ENCODE results near the gene SERPINA10.
"Not testable (repeated sequence)": the region's sequence is repeated elsewhere in the genome, so short reads cannot be mapped to it uniquely, and the experiment has no call there.

The SERPINA10 gene

GRCh38 chr14:94305620-94306019 lies 12.6 kb upstream of the SERPINA10 start:
- Histone ChIP-seq H3K9me3 (ENCODE audit: control insufficient read depth, insufficient read depth, low read length) (no peaks in the 10 kb centered on the region), H3K36me3 (ENCODE audit: insufficient read depth, low read length) (no peaks in the 10 kb centered on the region), H3K4me1 (ENCODE audit: insufficient read depth, low read length) (no peaks in the 10 kb centered on the region), H3K9ac (ENCODE audit: low read depth, low read length) (no peak overlapping the region)

GRCh38 chr14:94304243-94304642 lies 11.2 kb upstream of the SERPINA10 start:
- Histone ChIP-seq H3K36me3 (ENCODE audit: insufficient read depth, low read length) (no peaks in the 10 kb centered on the region), H3K4me1 (ENCODE audit: insufficient read depth, low read length) (no peaks in the 10 kb centered on the region), H3K9ac (ENCODE audit: low read depth, low read length) (no peak overlapping the region), H3K9me3 (ENCODE audit: control insufficient read depth, insufficient read depth, low read length) (no peaks in the 10 kb centered on the region)

- no peaks in the 10 kb centered on the region for H3K36me3 ChIP-seq (ENCODE audit: insufficient read depth, low read length)
- H3K9me3 ChIP-seq (ENCODE audit: control insufficient read depth, insufficient read depth, low read length) = no peaks in the 10 kb centered on the region
- H3K9ac ChIP-seq (ENCODE audit: low read depth, low read length) = no peak overlapping the region
- no peaks in the 10 kb centered on the region for H3K4me1 ChIP-seq (ENCODE audit: insufficient read depth, low read length)
Observed at GRCh38 chr14:94303111-94303510, 10.0 kb upstream of the SERPINA10 start.

- Histone ChIP-seq H3K9ac (ENCODE audit: low read depth, low read length) (no peak overlapping the region), H3K36me3 (ENCODE audit: insufficient read depth, low read length) (no peaks in the 10 kb centered on the region), H3K4me1 (ENCODE audit: insufficient read depth, low read length) (no peaks in the 10 kb centered on the region), H3K9me3 (ENCODE audit: control insufficient read depth, insufficient read depth, low read length) (no peaks in the 10 kb centered on the region)
Observed at GRCh38 chr14:94298130-94298529, 5.1 kb upstream of the SERPINA10 start.

- H3K9ac ChIP-seq (ENCODE audit: low read depth, low read length); H3K4me1 ChIP-seq (ENCODE audit: insufficient read depth, low read length); H3K36me3 ChIP-seq (ENCODE audit: insufficient read depth, low read length); H3K9me3 ChIP-seq (ENCODE audit: control insufficient read depth, insufficient read depth, low read length): not testable (repeated sequence)
Observed at GRCh38 chr14:94296181-94296545, 3.1 kb upstream of the SERPINA10 start.

GRCh38 chr14:94295360-94296180 lies 2.5 kb upstream of the SERPINA10 start:
- no peaks in the 10 kb centered on the region for H3K4me1 ChIP-seq (ENCODE audit: insufficient read depth, low read length)
- H3K9ac ChIP-seq (ENCODE audit: low read depth, low read length) = no peak overlapping the region
- H3K36me3 ChIP-seq (ENCODE audit: insufficient read depth, low read length) = no peaks in the 10 kb centered on the region
- no peaks in the 10 kb centered on the region for H3K9me3 ChIP-seq (ENCODE audit: control insufficient read depth, insufficient read depth, low read length)

GRCh38 chr14:94293578-94293924 lies 483 bp upstream of the SERPINA10 start:
- Histone ChIP-seq H3K36me3 (ENCODE audit: insufficient read depth, low read length) (no peaks in the 10 kb centered on the region), H3K9me3 (ENCODE audit: control insufficient read depth, insufficient read depth, low read length) (no peaks in the 10 kb centered on the region), H3K9ac (ENCODE audit: low read depth, low read length) (no peak overlapping the region), H3K4me1 (ENCODE audit: insufficient read depth, low read length) (peaks cover 4% of the 10 kb centered on the region; the same call in 1 of the 2 replicates)

GRCh38 chr14:94292526-94292871 lies 569 bp downstream of the SERPINA10 start:
- no peak overlapping the region for H3K9ac ChIP-seq (ENCODE audit: low read depth, low read length)
- no peaks in the 10 kb centered on the region for H3K36me3 ChIP-seq (ENCODE audit: insufficient read depth, low read length)
- peaks cover 4% of the 10 kb centered on the region; the same call in 1 of the 2 replicates for H3K4me1 ChIP-seq (ENCODE audit: insufficient read depth, low read length)
- no peaks in the 10 kb centered on the region for H3K9me3 ChIP-seq (ENCODE audit: control insufficient read depth, insufficient read depth, low read length)

GRCh38 chr14:94291906-94292525 lies 1.1 kb downstream of the SERPINA10 start:
- H3K36me3 ChIP-seq (ENCODE audit: insufficient read depth, low read length) = no peaks in the 10 kb centered on the region
- no peaks in the 10 kb centered on the region for H3K9me3 ChIP-seq (ENCODE audit: control insufficient read depth, insufficient read depth, low read length)
- H3K9ac ChIP-seq (ENCODE audit: low read depth, low read length) = no peak overlapping the region
- peaks cover 4% of the 10 kb centered on the region; the same call in 1 of the 2 replicates for H3K4me1 ChIP-seq (ENCODE audit: insufficient read depth, low read length)

- H3K4me1 ChIP-seq (ENCODE audit: insufficient read depth, low read length) = peaks cover 4% of the 10 kb centered on the region; the same call in 1 of the 2 replicates
- no peak overlapping the region for H3K9ac ChIP-seq (ENCODE audit: low read depth, low read length)
- H3K36me3 ChIP-seq (ENCODE audit: insufficient read depth, low read length) = no peaks in the 10 kb centered on the region
- no peaks in the 10 kb centered on the region for H3K9me3 ChIP-seq (ENCODE audit: control insufficient read depth, insufficient read depth, low read length)
Observed at GRCh38 chr14:94291159-94291905, 1.7 kb downstream of the SERPINA10 start.

GRCh38 chr14:94290197-94290596 lies 2.9 kb downstream of the SERPINA10 start:
- peaks cover 4% of the 10 kb centered on the region; the same call in 1 of the 2 replicates for H3K4me1 ChIP-seq (ENCODE audit: insufficient read depth, low read length)
- H3K36me3 ChIP-seq (ENCODE audit: insufficient read depth, low read length) = no peaks in the 10 kb centered on the region
- H3K9ac ChIP-seq (ENCODE audit: low read depth, low read length) = no peak overlapping the region
- no peaks in the 10 kb centered on the region for H3K9me3 ChIP-seq (ENCODE audit: control insufficient read depth, insufficient read depth, low read length)

GRCh38 chr14:94288610-94289465 lies 4.2 kb downstream of the SERPINA10 start:
- peaks cover 4% of the 10 kb centered on the region; the same call in 1 of the 2 replicates for H3K4me1 ChIP-seq (ENCODE audit: insufficient read depth, low read length)
- no peaks in the 10 kb centered on the region for H3K9me3 ChIP-seq (ENCODE audit: control insufficient read depth, insufficient read depth, low read length)
- no peaks in the 10 kb centered on the region for H3K36me3 ChIP-seq (ENCODE audit: insufficient read depth, low read length)
- no peak overlapping the region for H3K9ac ChIP-seq (ENCODE audit: low read depth, low read length)

- Histone ChIP-seq H3K36me3 (ENCODE audit: insufficient read depth, low read length) (no peaks in the 10 kb centered on the region), H3K9me3 (ENCODE audit: control insufficient read depth, insufficient read depth, low read length) (no peaks in the 10 kb centered on the region), H3K9ac (ENCODE audit: low read depth, low read length) (no peak overlapping the region), H3K4me1 (ENCODE audit: insufficient read depth, low read length) (peaks cover 4% of the 10 kb centered on the region; the same call in 1 of the 2 replicates)
Observed at GRCh38 chr14:94285158-94285557, 7.9 kb downstream of the SERPINA10 start.

GRCh38 chr14:94284221-94284620 lies 8.8 kb downstream of the SERPINA10 start:
- Histone ChIP-seq H3K9me3 (ENCODE audit: control insufficient read depth, insufficient read depth, low read length) (no peaks in the 10 kb centered on the region), H3K9ac (ENCODE audit: low read depth, low read length) (no peak overlapping the region), H3K4me1 (ENCODE audit: insufficient read depth, low read length) (peaks cover 4% of the 10 kb centered on the region; the same call in 1 of the 2 replicates), H3K36me3 (ENCODE audit: insufficient read depth, low read length) (no peaks in the 10 kb centered on the region)

All from ES-I3 (cell line).